Measurements from ENCODE around the gene IQSEC3. TPM values are rescaled to one million over a fixed set of nuclear protein-coding genes. Genes with fewer than 3 reads are reported as not detected.

IQSEC3 gene
- total RNA-seq, 1 donor from 2014 or later, result 4.2 TPM

- Mint-ChIP-seq H3K4me1 (ENCODE audit: unreplicated experiment) (peaks cover 21% of the 10 kb centered on the region), H3K27ac (peak overlapping the region; percentile 80), H3K27me3 (peaks cover 71% of the 10 kb centered on the region), H3K36me3 (no peaks in the 10 kb centered on the region), H3K4me3 (no peak overlapping the region), H3K9me3 (no peaks in the 10 kb centered on the region)
- no peak for TF ChIP-seq CTCF (conservative IDR thresholded peaks at IDR 0.05)
- no peak for DNase-seq (ENCODE audit: extremely low spot score, unreplicated experiment)
Observed at GRCh38 chr12:209851-210250, 143.3 kb downstream of the IQSEC3 start.

- peaks cover 71% of the 10 kb centered on the region for H3K27me3 Mint-ChIP-seq
- H3K4me1 Mint-ChIP-seq (ENCODE audit: unreplicated experiment), result peaks cover 21% of the 10 kb centered on the region
- no peak for TF ChIP-seq CTCF (conservative IDR thresholded peaks at IDR 0.05)
- no peaks in the 10 kb centered on the region for H3K9me3 Mint-ChIP-seq
- H3K4me3 Mint-ChIP-seq, result no peak overlapping the region
- peak overlapping the region; percentile 80 for H3K27ac Mint-ChIP-seq
- H3K36me3 Mint-ChIP-seq, result no peaks in the 10 kb centered on the region
- DNase-seq (ENCODE audit: extremely low spot score, unreplicated experiment), result no peak
Observed at GRCh38 chr12:210277-211141, 143.9 kb downstream of the IQSEC3 start.

- Mint-ChIP-seq H3K4me1 (ENCODE audit: unreplicated experiment) (peaks cover 21% of the 10 kb centered on the region), H3K27me3 (peaks cover 66% of the 10 kb centered on the region), H3K36me3 (no peaks in the 10 kb centered on the region), H3K9me3 (no peaks in the 10 kb centered on the region), H3K27ac (peak overlapping the region; percentile 80), H3K4me3 (no peak overlapping the region)
- no peak for DNase-seq (ENCODE audit: extremely low spot score, unreplicated experiment)
- no peak for TF ChIP-seq CTCF (conservative IDR thresholded peaks at IDR 0.05)
Observed at GRCh38 chr12:211142-211465, 144.5 kb downstream of the IQSEC3 start.

- Mint-ChIP-seq H3K27ac (no peak overlapping the region), H3K4me3 (no peak overlapping the region), H3K9me3 (no peaks in the 10 kb centered on the region), H3K4me1 (ENCODE audit: unreplicated experiment) (peaks cover 21% of the 10 kb centered on the region), H3K27me3 (peaks cover 65% of the 10 kb centered on the region), H3K36me3 (no peaks in the 10 kb centered on the region)
- no peak for DNase-seq (ENCODE audit: extremely low spot score, unreplicated experiment)
- TF ChIP-seq CTCF (conservative IDR thresholded peaks at IDR 0.05), result no peak
Observed at GRCh38 chr12:211639-212414, 145.3 kb downstream of the IQSEC3 start.

- TF ChIP-seq CTCF (conservative IDR thresholded peaks at IDR 0.05), result no peak
- Mint-ChIP-seq H3K27me3 (peaks cover 69% of the 10 kb centered on the region), H3K4me3 (no peak overlapping the region), H3K4me1 (ENCODE audit: unreplicated experiment) (peaks cover 21% of the 10 kb centered on the region), H3K36me3 (no peaks in the 10 kb centered on the region), H3K27ac (no peak overlapping the region), H3K9me3 (no peaks in the 10 kb centered on the region)
- DNase-seq (ENCODE audit: extremely low spot score, unreplicated experiment), result no peak
Observed at GRCh38 chr12:212415-212714, 145.8 kb downstream of the IQSEC3 start.
